ENCODE results near the gene REEP1.

The REEP1 gene

GRCh38 chr2:86330001-86330400 lies 7.4 kb downstream of the REEP1 start:
- TF ChIP-seq YY1 (IDR thresholded peaks at IDR 0.05; ENCODE audit: low read depth) = no peak
- no peak for TF ChIP-seq EGR1 (IDR thresholded peaks at IDR 0.05)
- no peak for TF ChIP-seq TEAD4 (IDR thresholded peaks at IDR 0.05)
- no peak for TF ChIP-seq FOXM1 (IDR thresholded peaks at IDR 0.05; ENCODE audit: borderline replicate concordance, low read depth)
- no peak for TF ChIP-seq USF1 (IDR thresholded peaks at IDR 0.05)
- TF ChIP-seq RAD21 (IDR thresholded peaks at IDR 0.05; ENCODE audit: low read depth) = no peak
- TF ChIP-seq CREB1 (IDR thresholded peaks at IDR 0.05; ENCODE audit: low read depth) = no peak
- no peak for TF ChIP-seq TAF1 (IDR thresholded peaks at IDR 0.05; ENCODE audit: low read depth)
- no peak for TF ChIP-seq EP300 (IDR thresholded peaks at IDR 0.05; ENCODE audit: borderline replicate concordance)
- no peak for TF ChIP-seq ZBTB7A (IDR thresholded peaks at IDR 0.05; ENCODE audit: low read depth)
- no peak for TF ChIP-seq NFIC (IDR thresholded peaks at IDR 0.05)
- no peak for TF ChIP-seq TCF12 (IDR thresholded peaks at IDR 0.05; ENCODE audit: low read depth)
- TF ChIP-seq REST (IDR thresholded peaks at IDR 0.05; ENCODE audit: low read depth) = no peak
- TF ChIP-seq MAX (IDR thresholded peaks at IDR 0.05) = no peak
- TF ChIP-seq CEBPB (IDR thresholded peaks at IDR 0.05) = no peak

GRCh38 chr2:86323273-86324021 lies 14.0 kb downstream of the REEP1 start:
- no peak for TF ChIP-seq CREB1 (IDR thresholded peaks at IDR 0.05; ENCODE audit: low read depth)
- TF ChIP-seq CEBPB (IDR thresholded peaks at IDR 0.05) = no peak
- no peak for TF ChIP-seq RAD21 (IDR thresholded peaks at IDR 0.05; ENCODE audit: low read depth)
- no peak for TF ChIP-seq TAF1 (IDR thresholded peaks at IDR 0.05; ENCODE audit: low read depth)
- TF ChIP-seq FOXM1 (IDR thresholded peaks at IDR 0.05; ENCODE audit: borderline replicate concordance, low read depth) = no peak
- no peak for TF ChIP-seq NFIC (IDR thresholded peaks at IDR 0.05)
- no peak for TF ChIP-seq EP300 (IDR thresholded peaks at IDR 0.05; ENCODE audit: borderline replicate concordance)
- TF ChIP-seq ZBTB7A (IDR thresholded peaks at IDR 0.05; ENCODE audit: low read depth) = no peak
- no peak for TF ChIP-seq TEAD4 (IDR thresholded peaks at IDR 0.05)

- TF ChIP-seq TAF1 (IDR thresholded peaks at IDR 0.05; ENCODE audit: low read depth) (no peak), YY1 (IDR thresholded peaks at IDR 0.05; ENCODE audit: low read depth) (no peak), FOXM1 (IDR thresholded peaks at IDR 0.05; ENCODE audit: borderline replicate concordance, low read depth) (no peak), EP300 (IDR thresholded peaks at IDR 0.05; ENCODE audit: borderline replicate concordance) (no peak), NFIC (IDR thresholded peaks at IDR 0.05) (no peak), TCF12 (IDR thresholded peaks at IDR 0.05; ENCODE audit: low read depth) (no peak), USF1 (IDR thresholded peaks at IDR 0.05) (no peak), EGR1 (IDR thresholded peaks at IDR 0.05) (no peak), RAD21 (IDR thresholded peaks at IDR 0.05; ENCODE audit: low read depth) (no peak), REST (IDR thresholded peaks at IDR 0.05; ENCODE audit: low read depth) (no peak), CREB1 (IDR thresholded peaks at IDR 0.05; ENCODE audit: low read depth) (no peak), ZBTB7A (IDR thresholded peaks at IDR 0.05; ENCODE audit: low read depth) (no peak), TEAD4 (IDR thresholded peaks at IDR 0.05) (no peak), CEBPB (IDR thresholded peaks at IDR 0.05) (no peak), MAX (IDR thresholded peaks at IDR 0.05) (no peak)
Observed at GRCh38 chr2:86319700-86320580, 17.5 kb downstream of the REEP1 start.

- no peak for TF ChIP-seq USF1 (IDR thresholded peaks at IDR 0.05)
- no peak for TF ChIP-seq YY1 (IDR thresholded peaks at IDR 0.05; ENCODE audit: low read depth)
- no peak for TF ChIP-seq EGR1 (IDR thresholded peaks at IDR 0.05)
- TF ChIP-seq ZBTB7A (IDR thresholded peaks at IDR 0.05; ENCODE audit: low read depth) = no peak
- no peak for TF ChIP-seq REST (IDR thresholded peaks at IDR 0.05; ENCODE audit: low read depth)
- no peak for TF ChIP-seq NFIC (IDR thresholded peaks at IDR 0.05)
- no peak for TF ChIP-seq TEAD4 (IDR thresholded peaks at IDR 0.05)
Observed at GRCh38 chr2:86315084-86315483, 22.3 kb downstream of the REEP1 start.
